DOHH2 (cell line): ENCODE data around the gene PHC2.

Experiments used
- H3F3A ChIP-seq: fragments of 200-600 bp; sonication (generic), shearing (Covaris generic); 2 replicates; pipeline ENCODE4 v1.6.0; 2016; ENCODE audit warnings: antibody characterized with exemption, mild to moderate bottlenecking; ENCODE audit not compliant: control insufficient read depth, insufficient read depth
- H3K27ac ChIP-seq: fragments of 200-600 bp; sonication (generic); 2 replicates; pipeline ENCODE4 v1.5.1; 2014; ENCODE audit warnings: low read depth, mild to moderate bottlenecking, low read length, moderate library complexity
- H3K27me3 ChIP-seq: fragments of 200-600 bp; sonication (generic); 2 replicates; pipeline ENCODE4 v1.6.1; 2014; ENCODE audit warnings: mild to moderate bottlenecking, low read length, mixed read lengths; ENCODE audit not compliant: control insufficient read depth
- H3K36me3 ChIP-seq: fragments of 200-600 bp; sonication (generic); 2 replicates; pipeline ENCODE4 v1.6.1; 2014; ENCODE audit warnings: mild to moderate bottlenecking, low read length, moderate library complexity, mixed read lengths; ENCODE audit not compliant: control insufficient read depth
- H3K4me1 ChIP-seq: fragments of 200-600 bp; sonication (generic); 2 replicates; pipeline ENCODE4 v1.6.1; 2014; ENCODE audit warnings: mild to moderate bottlenecking, low read length, mixed read lengths; ENCODE audit not compliant: control insufficient read depth
- H3K4me2 ChIP-seq: fragments of 200-600 bp; sonication (generic); 2 replicates; pipeline ENCODE4 v1.6.0; 2014; ENCODE audit warnings: mild to moderate bottlenecking, low read length, moderate library complexity
- H3K4me3 ChIP-seq: fragments of 200-600 bp; sonication (generic); 2 replicates; pipeline ENCODE4 v1.5.1; 2014; ENCODE audit warnings: mild to moderate bottlenecking, low read length, mixed read lengths
- H3K79me2 ChIP-seq: fragments of 200-600 bp; sonication (generic); 2 replicates; pipeline ENCODE4 v1.6.1; 2014; ENCODE audit warnings: mild to moderate bottlenecking, low read length, mixed read lengths; ENCODE audit not compliant: control insufficient read depth
- H3K9me2 ChIP-seq: fragments of 200-600 bp; sonication (generic); replicated peaks from 2 replicates; pipeline ENCODE4 v1.6.1; 2014; ENCODE audit warnings: mild to moderate bottlenecking, low read length, mixed read lengths; ENCODE audit not compliant: control insufficient read depth
- H3K9me3 ChIP-seq: fragments of 200-600 bp; sonication (generic); 2 replicates; pipeline ENCODE4 v1.6.1; 2014; ENCODE audit warnings: antibody characterized with exemption, low read length, mixed read lengths; ENCODE audit not compliant: control insufficient read depth, insufficient read depth
- H4K20me1 ChIP-seq: fragments of 200-600 bp; sonication (generic); 2 replicates; pipeline ENCODE4 v1.6.0; 2014; ENCODE audit warnings: low read depth, mild to moderate bottlenecking, antibody characterized with exemption, low read length, moderate library complexity; ENCODE audit not compliant: control insufficient read depth, insufficient read depth
- CTCF ChIP-seq: fragments of 200-600 bp; sonication (generic); IDR thresholded peaks from one replicate; pipeline ENCODE4 v1.5.1; 2014; ENCODE audit warnings: antibody characterized with exemption, mild to moderate bottlenecking, low read depth, low read length; ENCODE audit not compliant: poor library complexity, severe bottlenecking
- EZH2phosphoT487 ChIP-seq: fragments of 200-600 bp; sonication (generic); IDR thresholded peaks from 2 replicates; pipeline ENCODE4 v1.6.1; 2017; ENCODE audit warnings: borderline replicate concordance, mild to moderate bottlenecking, antibody characterized with exemption, low read length, moderate library complexity, mixed read lengths

The PHC2 gene

GRCh38 chr1:33436557-33437285 is 5.8 kb upstream of the PHC2 start:
- H3K9me2 ChIP-seq, result no peaks in the 10 kb centered on the region
- H3K4me2 ChIP-seq, result no peak overlapping the region
- no peaks in the 10 kb centered on the region for H4K20me1 ChIP-seq
- peaks cover 29% of the 10 kb centered on the region for H3K27me3 ChIP-seq
- H3F3A ChIP-seq, result no peaks in the 10 kb centered on the region
- H3K27ac ChIP-seq, result no peak overlapping the region
- TF ChIP-seq EZH2phosphoT487, result no peak
- no peak for TF ChIP-seq CTCF
- no peak overlapping the region for H3K4me3 ChIP-seq
- no peaks in the 10 kb centered on the region for H3K79me2 ChIP-seq
- H3K36me3 ChIP-seq, result no peaks in the 10 kb centered on the region
- no peaks in the 10 kb centered on the region for H3K4me1 ChIP-seq
- H3K9me3 ChIP-seq, result no peaks in the 10 kb centered on the region

- H3K36me3 ChIP-seq, result no peaks in the 10 kb centered on the region
- H3K4me1 ChIP-seq, result peaks cover 4% of the 10 kb centered on the region
- no peaks in the 10 kb centered on the region for H3K79me2 ChIP-seq
- H3K27ac ChIP-seq, result no peak overlapping the region
- H3K9me2 ChIP-seq, result no peaks in the 10 kb centered on the region
- H3K4me2 ChIP-seq, result no peak overlapping the region
- H4K20me1 ChIP-seq, result no peaks in the 10 kb centered on the region
- no peak for TF ChIP-seq EZH2phosphoT487
- no peak for TF ChIP-seq CTCF
- no peaks in the 10 kb centered on the region for H3K9me3 ChIP-seq
- H3K4me3 ChIP-seq, result no peak overlapping the region
- H3F3A ChIP-seq, result 0 out of 2 replicates have a peak, but pooled peaks cover 3% of the 10 kb centered on the region
- H3K27me3 ChIP-seq, result peaks cover 30% of the 10 kb centered on the region
Measured at GRCh38 chr1:33435096-33435820, 4.4 kb upstream of the PHC2 start.

- no peak overlapping the region for H3K27ac ChIP-seq
- 0 out of 2 replicates have a peak, but pooled peaks cover 3% of the 10 kb centered on the region for H3F3A ChIP-seq
- no peaks in the 10 kb centered on the region for H4K20me1 ChIP-seq
- no peaks in the 10 kb centered on the region for H3K9me2 ChIP-seq
- H3K36me3 ChIP-seq, result no peaks in the 10 kb centered on the region
- H3K4me3 ChIP-seq, result no peak overlapping the region
- no peaks in the 10 kb centered on the region for H3K79me2 ChIP-seq
- peaks cover 4% of the 10 kb centered on the region for H3K4me1 ChIP-seq
- no peak overlapping the region for H3K4me2 ChIP-seq
- no peaks in the 10 kb centered on the region for H3K9me3 ChIP-seq
- peaks cover 32% of the 10 kb centered on the region for H3K27me3 ChIP-seq
- TF ChIP-seq CTCF (no peak), EZH2phosphoT487 (no peak)
Measured at GRCh38 chr1:33434363-33434750, 3.5 kb upstream of the PHC2 start.
